HepG2 (cell line): ENCODE measurements around the gene CXCL6.

Experiments used
- ARNTL ChIP-seq: sonication (generic); formaldehyde crosslinking; IDR thresholded peaks from 2 replicates; pipeline ENCODE4 v1.4.0; 2020; ENCODE audit warnings: mild to moderate bottlenecking, missing genetic modification reagents
- CTCF ChIP-seq: sonication (generic); formaldehyde crosslinking; IDR thresholded peaks from 2 replicates; pipeline ENCODE4 v1.5.0; 2020; ENCODE audit warnings: mild to moderate bottlenecking, missing genetic modification reagents, moderate library complexity
- EZH2 ChIP-seq: conservative IDR thresholded peaks from 2 replicates; pipeline ENCODE4 v1.6.1; 2012; ENCODE audit warnings: mild to moderate bottlenecking, low read depth, low read length, moderate library complexity
- ZZZ3 ChIP-seq: sonication (generic); formaldehyde crosslinking; IDR thresholded peaks from 2 replicates; pipeline ENCODE4 v1.4.0; 2020; ENCODE audit warnings: missing genetic modification reagents, mild to moderate bottlenecking, borderline replicate concordance

- TF ChIP-seq EZH2: no peak
- TF ChIP-seq ARNTL: no peak
- no peak for TF ChIP-seq CTCF (CRISPR knock-in tag)
- TF ChIP-seq ZZZ3 (CRISPR knock-in tag): no peak
Observed at GRCh38 chr4:73844806-73845205, 8.3 kb downstream of the CXCL6 start.
